GM23338 (cell line): ENCODE data around the gene HRNR.
A peak's percentile ranks its signal among the peaks of the same experiment; 100 is the strongest.

Source experiments
- POLR2AphosphoS5 ChIP-seq: IDR thresholded peaks from 2 replicates; pipeline ENCODE4 v1.6.1; 2016; ENCODE audit warnings: antibody characterized with exemption, low read depth
- TF ChIP-seq, protein P1 (sequence below), 2 experiments: fragments of 200-600 bp in 1 of 2; sonication (generic) in 1 of 2; conservative IDR thresholded peaks; 2 replicates each; pipeline versions ENCODE4 v1.5.1 to v1.6.1; 2016 to 2017; ENCODE audit warnings: antibody characterized with exemption in 2 of 2, low read depth in 2 of 2, mild to moderate bottlenecking in 2 of 2, moderate library complexity in 1 of 2

GRCh38 chr1:152189657-152190442 is 34.1 kb downstream of the HRNR start:
- no peak for TF ChIP-seq POLR2AphosphoS5
- TF ChIP-seq, protein P1, sequence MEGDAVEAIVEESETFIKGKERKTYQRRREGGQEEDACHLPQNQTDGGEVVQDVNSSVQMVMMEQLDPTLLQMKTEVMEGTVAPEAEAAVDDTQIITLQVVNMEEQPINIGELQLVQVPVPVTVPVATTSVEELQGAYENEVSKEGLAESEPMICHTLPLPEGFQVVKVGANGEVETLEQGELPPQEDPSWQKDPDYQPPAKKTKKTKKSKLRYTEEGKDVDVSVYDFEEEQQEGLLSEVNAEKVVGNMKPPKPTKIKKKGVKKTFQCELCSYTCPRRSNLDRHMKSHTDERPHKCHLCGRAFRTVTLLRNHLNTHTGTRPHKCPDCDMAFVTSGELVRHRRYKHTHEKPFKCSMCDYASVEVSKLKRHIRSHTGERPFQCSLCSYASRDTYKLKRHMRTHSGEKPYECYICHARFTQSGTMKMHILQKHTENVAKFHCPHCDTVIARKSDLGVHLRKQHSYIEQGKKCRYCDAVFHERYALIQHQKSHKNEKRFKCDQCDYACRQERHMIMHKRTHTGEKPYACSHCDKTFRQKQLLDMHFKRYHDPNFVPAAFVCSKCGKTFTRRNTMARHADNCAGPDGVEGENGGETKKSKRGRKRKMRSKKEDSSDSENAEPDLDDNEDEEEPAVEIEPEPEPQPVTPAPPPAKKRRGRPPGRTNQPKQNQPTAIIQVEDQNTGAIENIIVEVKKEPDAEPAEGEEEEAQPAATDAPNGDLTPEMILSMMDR (conservative IDR thresholded peaks at IDR 0.05; ENCODE audit: low read depth in 2 of 2), result peak; percentile 82 to 87
